WTC11 (cell line): ENCODE measurements around the gene CHIT1. TPM values are rescaled to one million over a fixed set of nuclear protein-coding genes. Genes with fewer than 3 reads are reported as not detected.

Experiments used
- ATAC-seq: fragments of 200-7000 bp; cut with Tn5 transposase; 2 replicates; pipeline ENCODE4 v1.10.0; 2021; ENCODE audit warnings: mild to moderate bottlenecking, moderate library complexity
- CTCF ChIA-PET: fragments of 300-600 bp; sonication (Branson Sonifier 250); formaldehyde crosslinking; loops from one replicate; lab custom pipeline; 2021; ENCODE audit warnings: antibody characterized with exemption; lab: Charles Lee
- POLR2A ChIA-PET: fragments of 350-600 bp; sonication (Branson Sonifier 250); formaldehyde crosslinking; loops from one replicate; lab custom pipeline; 2021; ENCODE audit warnings: antibody characterized with exemption; lab: Charles Lee
- DNase-seq: peaks from one replicate; pipeline ENCODE4 v3.0.0; 2021; ENCODE audit warnings: low spot score
- H3K27ac Mint-ChIP-seq: 2 replicates; pipeline ENCODE4 v1.8.0; 2021; ENCODE audit warnings: mixed read lengths
- H3K27me3 Mint-ChIP-seq: 2 replicates; pipeline ENCODE4 v1.8.0; 2021; ENCODE audit warnings: low read depth, mild to moderate bottlenecking, moderate library complexity, mixed read lengths
- H3K36me3 Mint-ChIP-seq: 2 replicates; pipeline ENCODE4 v1.8.0; 2021; ENCODE audit warnings: mixed read lengths
- H3K4me1 Mint-ChIP-seq: 2 replicates; pipeline ENCODE4 v1.8.0; 2022; ENCODE audit warnings: mixed read lengths
- H3K4me3 Mint-ChIP-seq: 2 replicates; pipeline ENCODE4 v1.8.0; 2021; ENCODE audit warnings: mild to moderate bottlenecking, moderate library complexity, mixed read lengths
- H3K9me3 Mint-ChIP-seq: 2 replicates; pipeline ENCODE4 v1.8.0; 2021; ENCODE audit warnings: mixed read lengths
- EMX1 ChIP-seq: fragments of 250-450 bp; sonication (Bioruptor Pico); IDR thresholded peaks from 2 replicates; pipeline ENCODE4 v1.8.0; 2021; ENCODE audit warnings: mild to moderate bottlenecking
- NR1H2 ChIP-seq: sonication (generic); formaldehyde crosslinking; IDR thresholded peaks from 2 replicates; pipeline ENCODE4 v1.9.0; 2021; ENCODE audit warnings: mild to moderate bottlenecking, moderate library complexity, missing genetic modification reagents
- NR2C2 ChIP-seq: sonication (generic); formaldehyde crosslinking; IDR thresholded peaks from 2 replicates; pipeline ENCODE4 v1.8.0; 2022; ENCODE audit warnings: mild to moderate bottlenecking, missing genetic modification reagents
- OVOL2 ChIP-seq: fragments of 250-450 bp; sonication (Bioruptor Pico); IDR thresholded peaks from 2 replicates; pipeline ENCODE4 v1.9.0; 2021; ENCODE audit warnings: mild to moderate bottlenecking, borderline replicate concordance
- TP53 ChIP-seq: sonication (generic); formaldehyde crosslinking; IDR thresholded peaks from 2 replicates; pipeline ENCODE4 v1.8.1; 2023; ENCODE audit warnings: mild to moderate bottlenecking, missing genetic modification reagents
- ZBTB21 ChIP-seq: sonication (generic); formaldehyde crosslinking; IDR thresholded peaks from 2 replicates; pipeline ENCODE4 v1.8.1; 2023; ENCODE audit warnings: mild to moderate bottlenecking, missing genetic modification reagents, borderline replicate concordance
- ZNF138 ChIP-seq: sonication (generic); formaldehyde crosslinking; conservative IDR thresholded peaks from 2 replicates; pipeline ENCODE4 v1.8.1; 2022; ENCODE audit warnings: mild to moderate bottlenecking, moderate library complexity, missing genetic modification reagents
- ZNF396 ChIP-seq: fragments of 250-450 bp; sonication (Bioruptor Pico); IDR thresholded peaks from 2 replicates; pipeline ENCODE4 v1.8.0; 2021; ENCODE audit warnings: mild to moderate bottlenecking, moderate library complexity, borderline replicate concordance
- ZNF423 ChIP-seq: fragments of 250-450 bp; sonication (Bioruptor Pico); IDR thresholded peaks from 2 replicates; pipeline ENCODE4 v2.1.2; 2022; ENCODE audit warnings: mild to moderate bottlenecking, moderate library complexity
- total RNA-seq: library from RNA; stranded (reverse); gene quantifications from 3 replicates; pipeline ENCODE4 v1.2.3, GENCODE V29; 2021
- TF ChIP-seq, protein P1 (sequence below): sonication (generic); formaldehyde crosslinking; IDR thresholded peaks from 2 replicates; pipeline ENCODE4 v1.8.1; 2023; ENCODE audit warnings: mild to moderate bottlenecking, missing genetic modification reagents
- TF ChIP-seq, protein P2 (sequence below): sonication (generic); formaldehyde crosslinking; IDR thresholded peaks from 2 replicates; pipeline ENCODE4 v1.8.0; 2023; ENCODE audit warnings: mild to moderate bottlenecking, missing genetic modification reagents
- TF ChIP-seq, protein P3 (sequence below): sonication (generic); formaldehyde crosslinking; IDR thresholded peaks from 2 replicates; pipeline ENCODE4 v1.8.0; 2022; ENCODE audit warnings: mild to moderate bottlenecking, missing genetic modification reagents
- TF ChIP-seq, protein P4 (sequence below): sonication (generic); formaldehyde crosslinking; conservative IDR thresholded peaks from 2 replicates; pipeline ENCODE4 v1.8.1; 2023; ENCODE audit warnings: mild to moderate bottlenecking, low read depth, missing genetic modification reagents, moderate library complexity
- TF ChIP-seq, protein P5 (sequence below): fragments of 250-450 bp; sonication (Bioruptor Pico); IDR thresholded peaks from 2 replicates; pipeline ENCODE4 v2.1.2; 2022; ENCODE audit warnings: mild to moderate bottlenecking, moderate library complexity
- TF ChIP-seq, protein P6 (sequence below): sonication (generic); formaldehyde crosslinking; IDR thresholded peaks from 2 replicates; pipeline ENCODE4 v1.8.1; 2022; ENCODE audit warnings: missing genetic modification reagents, borderline replicate concordance
- TF ChIP-seq, protein P7 (sequence below): sonication (generic); formaldehyde crosslinking; IDR thresholded peaks from 2 replicates; pipeline ENCODE4 v1.8.1; 2023; ENCODE audit warnings: mild to moderate bottlenecking, missing genetic modification reagents
- TF ChIP-seq, protein P8 (sequence below): sonication (generic); formaldehyde crosslinking; IDR thresholded peaks from 2 replicates; pipeline ENCODE4 v1.8.1; 2023; ENCODE audit warnings: mild to moderate bottlenecking, missing genetic modification reagents, borderline replicate concordance

The CHIT1 gene
- total RNA-seq, 1 experiment from 2014 or later = 0.15 TPM

DNA sequence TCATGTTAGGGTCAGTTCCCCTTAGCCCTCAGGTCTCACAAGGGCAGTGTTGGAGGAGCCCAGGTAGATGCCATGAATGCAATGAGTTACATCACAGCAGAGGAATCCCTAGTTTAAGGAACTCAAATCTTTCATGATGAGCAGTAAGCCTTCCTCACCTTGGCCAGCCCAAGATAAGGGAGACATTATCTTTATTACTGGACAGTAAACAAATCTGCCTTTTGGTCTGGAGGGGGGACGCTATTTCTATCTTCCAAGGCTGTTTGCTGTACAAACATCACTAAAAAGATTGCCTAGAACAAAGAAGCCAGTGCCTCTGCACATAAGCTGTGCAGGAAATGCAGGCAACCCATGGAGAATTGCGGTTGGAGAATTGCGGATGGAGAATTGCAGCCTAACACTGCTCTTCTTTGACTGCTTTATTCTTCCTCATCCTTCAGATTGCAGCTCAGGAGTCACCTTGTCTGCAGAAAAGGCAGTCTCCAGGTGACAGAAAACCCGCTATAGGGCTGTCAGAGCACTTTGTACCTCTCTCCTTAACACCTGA lies 40.7 kb downstream of the CHIT1 start:
- H3K4me1 Mint-ChIP-seq = peaks cover 32% of the 10 kb centered on the region
- CTCF ChIA-PET = interaction anchor here (1.6 to 3.9 kb wide), 3 partner anchors 16 to 71 kb away, joined by 5 to 20 read pairs (median 13); partner anchors contain the start of gene ADORA1
- H3K27me3 Mint-ChIP-seq = peaks cover 2% of the 10 kb centered on the region; the same call in 1 of the 2 replicates
- H3K36me3 Mint-ChIP-seq = no peaks in the 10 kb centered on the region
- H3K27ac Mint-ChIP-seq = no peak overlapping the region
- no peaks in the 10 kb centered on the region for H3K9me3 Mint-ChIP-seq
- no peak for ATAC-seq
- no peak overlapping the region for H3K4me3 Mint-ChIP-seq
- no peak for TF ChIP-seq NR2C2
- no peak for TF ChIP-seq EMX1 (CRISPR knock-in tag)
- no peak for TF ChIP-seq ZNF138 (CRISPR knock-in tag)
- TF ChIP-seq ZNF396 (CRISPR knock-in tag) = no peak
- TF ChIP-seq, protein P1, sequence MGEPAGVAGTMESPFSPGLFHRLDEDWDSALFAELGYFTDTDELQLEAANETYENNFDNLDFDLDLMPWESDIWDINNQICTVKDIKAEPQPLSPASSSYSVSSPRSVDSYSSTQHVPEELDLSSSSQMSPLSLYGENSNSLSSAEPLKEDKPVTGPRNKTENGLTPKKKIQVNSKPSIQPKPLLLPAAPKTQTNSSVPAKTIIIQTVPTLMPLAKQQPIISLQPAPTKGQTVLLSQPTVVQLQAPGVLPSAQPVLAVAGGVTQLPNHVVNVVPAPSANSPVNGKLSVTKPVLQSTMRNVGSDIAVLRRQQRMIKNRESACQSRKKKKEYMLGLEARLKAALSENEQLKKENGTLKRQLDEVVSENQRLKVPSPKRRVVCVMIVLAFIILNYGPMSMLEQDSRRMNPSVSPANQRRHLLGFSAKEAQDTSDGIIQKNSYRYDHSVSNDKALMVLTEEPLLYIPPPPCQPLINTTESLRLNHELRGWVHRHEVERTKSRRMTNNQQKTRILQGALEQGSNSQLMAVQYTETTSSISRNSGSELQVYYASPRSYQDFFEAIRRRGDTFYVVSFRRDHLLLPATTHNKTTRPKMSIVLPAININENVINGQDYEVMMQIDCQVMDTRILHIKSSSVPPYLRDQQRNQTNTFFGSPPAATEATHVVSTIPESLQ = no peak
- TF ChIP-seq ZBTB21 (CRISPR knock-in tag) = no peak
- no peak for TF ChIP-seq TP53 (CRISPR knock-in tag)
- no peak for TF ChIP-seq ZNF423 (CRISPR knock-in tag)
- TF ChIP-seq, protein P2, sequence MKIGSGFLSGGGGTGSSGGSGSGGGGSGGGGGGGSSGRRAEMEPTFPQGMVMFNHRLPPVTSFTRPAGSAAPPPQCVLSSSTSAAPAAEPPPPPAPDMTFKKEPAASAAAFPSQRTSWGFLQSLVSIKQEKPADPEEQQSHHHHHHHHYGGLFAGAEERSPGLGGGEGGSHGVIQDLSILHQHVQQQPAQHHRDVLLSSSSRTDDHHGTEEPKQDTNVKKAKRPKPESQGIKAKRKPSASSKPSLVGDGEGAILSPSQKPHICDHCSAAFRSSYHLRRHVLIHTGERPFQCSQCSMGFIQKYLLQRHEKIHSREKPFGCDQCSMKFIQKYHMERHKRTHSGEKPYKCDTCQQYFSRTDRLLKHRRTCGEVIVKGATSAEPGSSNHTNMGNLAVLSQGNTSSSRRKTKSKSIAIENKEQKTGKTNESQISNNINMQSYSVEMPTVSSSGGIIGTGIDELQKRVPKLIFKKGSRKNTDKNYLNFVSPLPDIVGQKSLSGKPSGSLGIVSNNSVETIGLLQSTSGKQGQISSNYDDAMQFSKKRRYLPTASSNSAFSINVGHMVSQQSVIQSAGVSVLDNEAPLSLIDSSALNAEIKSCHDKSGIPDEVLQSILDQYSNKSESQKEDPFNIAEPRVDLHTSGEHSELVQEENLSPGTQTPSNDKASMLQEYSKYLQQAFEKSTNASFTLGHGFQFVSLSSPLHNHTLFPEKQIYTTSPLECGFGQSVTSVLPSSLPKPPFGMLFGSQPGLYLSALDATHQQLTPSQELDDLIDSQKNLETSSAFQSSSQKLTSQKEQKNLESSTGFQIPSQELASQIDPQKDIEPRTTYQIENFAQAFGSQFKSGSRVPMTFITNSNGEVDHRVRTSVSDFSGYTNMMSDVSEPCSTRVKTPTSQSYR = no peak
- TF ChIP-seq, protein P3, sequence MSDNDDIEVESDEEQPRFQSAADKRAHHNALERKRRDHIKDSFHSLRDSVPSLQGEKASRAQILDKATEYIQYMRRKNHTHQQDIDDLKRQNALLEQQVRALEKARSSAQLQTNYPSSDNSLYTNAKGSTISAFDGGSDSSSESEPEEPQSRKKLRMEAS (CRISPR knock-in tag) = no peak
- TF ChIP-seq, protein P4, sequence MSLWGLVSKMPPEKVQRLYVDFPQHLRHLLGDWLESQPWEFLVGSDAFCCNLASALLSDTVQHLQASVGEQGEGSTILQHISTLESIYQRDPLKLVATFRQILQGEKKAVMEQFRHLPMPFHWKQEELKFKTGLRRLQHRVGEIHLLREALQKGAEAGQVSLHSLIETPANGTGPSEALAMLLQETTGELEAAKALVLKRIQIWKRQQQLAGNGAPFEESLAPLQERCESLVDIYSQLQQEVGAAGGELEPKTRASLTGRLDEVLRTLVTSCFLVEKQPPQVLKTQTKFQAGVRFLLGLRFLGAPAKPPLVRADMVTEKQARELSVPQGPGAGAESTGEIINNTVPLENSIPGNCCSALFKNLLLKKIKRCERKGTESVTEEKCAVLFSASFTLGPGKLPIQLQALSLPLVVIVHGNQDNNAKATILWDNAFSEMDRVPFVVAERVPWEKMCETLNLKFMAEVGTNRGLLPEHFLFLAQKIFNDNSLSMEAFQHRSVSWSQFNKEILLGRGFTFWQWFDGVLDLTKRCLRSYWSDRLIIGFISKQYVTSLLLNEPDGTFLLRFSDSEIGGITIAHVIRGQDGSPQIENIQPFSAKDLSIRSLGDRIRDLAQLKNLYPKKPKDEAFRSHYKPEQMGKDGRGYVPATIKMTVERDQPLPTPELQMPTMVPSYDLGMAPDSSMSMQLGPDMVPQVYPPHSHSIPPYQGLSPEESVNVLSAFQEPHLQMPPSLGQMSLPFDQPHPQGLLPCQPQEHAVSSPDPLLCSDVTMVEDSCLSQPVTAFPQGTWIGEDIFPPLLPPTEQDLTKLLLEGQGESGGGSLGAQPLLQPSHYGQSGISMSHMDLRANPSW (CRISPR knock-in tag) = no peak
- TF ChIP-seq, protein P5, sequence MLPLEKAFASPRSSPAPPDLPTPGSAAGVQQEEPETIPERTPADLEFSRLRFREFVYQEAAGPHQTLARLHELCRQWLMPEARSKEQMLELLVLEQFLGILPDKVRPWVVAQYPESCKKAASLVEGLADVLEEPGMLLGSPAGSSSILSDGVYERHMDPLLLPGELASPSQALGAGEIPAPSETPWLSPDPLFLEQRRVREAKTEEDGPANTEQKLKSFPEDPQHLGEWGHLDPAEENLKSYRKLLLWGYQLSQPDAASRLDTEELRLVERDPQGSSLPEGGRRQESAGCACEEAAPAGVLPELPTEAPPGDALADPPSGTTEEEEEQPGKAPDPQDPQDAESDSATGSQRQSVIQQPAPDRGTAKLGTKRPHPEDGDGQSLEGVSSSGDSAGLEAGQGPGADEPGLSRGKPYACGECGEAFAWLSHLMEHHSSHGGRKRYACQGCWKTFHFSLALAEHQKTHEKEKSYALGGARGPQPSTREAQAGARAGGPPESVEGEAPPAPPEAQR (CRISPR knock-in tag) = no peak
- no peak for TF ChIP-seq NR1H2
- TF ChIP-seq, protein P6, sequence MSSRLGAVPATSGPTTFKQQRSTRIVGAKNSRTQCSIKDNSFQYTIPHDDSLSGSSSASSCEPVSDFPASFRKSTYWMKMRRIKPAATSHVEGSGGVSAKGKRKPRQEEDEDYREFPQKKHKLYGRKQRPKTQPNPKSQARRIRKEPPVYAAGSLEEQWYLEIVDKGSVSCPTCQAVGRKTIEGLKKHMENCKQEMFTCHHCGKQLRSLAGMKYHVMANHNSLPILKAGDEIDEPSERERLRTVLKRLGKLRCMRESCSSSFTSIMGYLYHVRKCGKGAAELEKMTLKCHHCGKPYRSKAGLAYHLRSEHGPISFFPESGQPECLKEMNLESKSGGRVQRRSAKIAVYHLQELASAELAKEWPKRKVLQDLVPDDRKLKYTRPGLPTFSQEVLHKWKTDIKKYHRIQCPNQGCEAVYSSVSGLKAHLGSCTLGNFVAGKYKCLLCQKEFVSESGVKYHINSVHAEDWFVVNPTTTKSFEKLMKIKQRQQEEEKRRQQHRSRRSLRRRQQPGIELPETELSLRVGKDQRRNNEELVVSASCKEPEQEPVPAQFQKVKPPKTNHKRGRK (CRISPR knock-in tag) = no peak
- TF ChIP-seq, protein P7, sequence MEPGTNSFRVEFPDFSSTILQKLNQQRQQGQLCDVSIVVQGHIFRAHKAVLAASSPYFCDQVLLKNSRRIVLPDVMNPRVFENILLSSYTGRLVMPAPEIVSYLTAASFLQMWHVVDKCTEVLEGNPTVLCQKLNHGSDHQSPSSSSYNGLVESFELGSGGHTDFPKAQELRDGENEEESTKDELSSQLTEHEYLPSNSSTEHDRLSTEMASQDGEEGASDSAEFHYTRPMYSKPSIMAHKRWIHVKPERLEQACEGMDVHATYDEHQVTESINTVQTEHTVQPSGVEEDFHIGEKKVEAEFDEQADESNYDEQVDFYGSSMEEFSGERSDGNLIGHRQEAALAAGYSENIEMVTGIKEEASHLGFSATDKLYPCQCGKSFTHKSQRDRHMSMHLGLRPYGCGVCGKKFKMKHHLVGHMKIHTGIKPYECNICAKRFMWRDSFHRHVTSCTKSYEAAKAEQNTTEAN (CRISPR knock-in tag) = no peak
- no peak for TF ChIP-seq OVOL2 (CRISPR knock-in tag)
- TF ChIP-seq, protein P8, sequence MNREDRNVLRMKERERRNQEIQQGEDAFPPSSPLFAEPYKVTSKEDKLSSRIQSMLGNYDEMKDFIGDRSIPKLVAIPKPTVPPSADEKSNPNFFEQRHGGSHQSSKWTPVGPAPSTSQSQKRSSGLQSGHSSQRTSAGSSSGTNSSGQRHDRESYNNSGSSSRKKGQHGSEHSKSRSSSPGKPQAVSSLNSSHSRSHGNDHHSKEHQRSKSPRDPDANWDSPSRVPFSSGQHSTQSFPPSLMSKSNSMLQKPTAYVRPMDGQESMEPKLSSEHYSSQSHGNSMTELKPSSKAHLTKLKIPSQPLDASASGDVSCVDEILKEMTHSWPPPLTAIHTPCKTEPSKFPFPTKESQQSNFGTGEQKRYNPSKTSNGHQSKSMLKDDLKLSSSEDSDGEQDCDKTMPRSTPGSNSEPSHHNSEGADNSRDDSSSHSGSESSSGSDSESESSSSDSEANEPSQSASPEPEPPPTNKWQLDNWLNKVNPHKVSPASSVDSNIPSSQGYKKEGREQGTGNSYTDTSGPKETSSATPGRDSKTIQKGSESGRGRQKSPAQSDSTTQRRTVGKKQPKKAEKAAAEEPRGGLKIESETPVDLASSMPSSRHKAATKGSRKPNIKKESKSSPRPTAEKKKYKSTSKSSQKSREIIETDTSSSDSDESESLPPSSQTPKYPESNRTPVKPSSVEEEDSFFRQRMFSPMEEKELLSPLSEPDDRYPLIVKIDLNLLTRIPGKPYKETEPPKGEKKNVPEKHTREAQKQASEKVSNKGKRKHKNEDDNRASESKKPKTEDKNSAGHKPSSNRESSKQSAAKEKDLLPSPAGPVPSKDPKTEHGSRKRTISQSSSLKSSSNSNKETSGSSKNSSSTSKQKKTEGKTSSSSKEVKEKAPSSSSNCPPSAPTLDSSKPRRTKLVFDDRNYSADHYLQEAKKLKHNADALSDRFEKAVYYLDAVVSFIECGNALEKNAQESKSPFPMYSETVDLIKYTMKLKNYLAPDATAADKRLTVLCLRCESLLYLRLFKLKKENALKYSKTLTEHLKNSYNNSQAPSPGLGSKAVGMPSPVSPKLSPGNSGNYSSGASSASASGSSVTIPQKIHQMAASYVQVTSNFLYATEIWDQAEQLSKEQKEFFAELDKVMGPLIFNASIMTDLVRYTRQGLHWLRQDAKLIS (CRISPR knock-in tag) = no peak
- DNase-seq = no peak
- POLR2A ChIA-PET = no interaction called here
